Measurements from ENCODE around the gene TECPR2. TPM values are rescaled to one million over a fixed set of nuclear protein-coding genes. Genes with fewer than 3 reads are reported as not detected.
A peak's percentile ranks its signal among the peaks of the same experiment; 100 is the strongest.

TECPR2 gene
- total and polyA plus RNA-seq, 2 of the 13 experiments (the other 11 are each of a cell fraction or from before 2014, with no cell fraction given) = 3.5 to 5.7 TPM

DNA sequence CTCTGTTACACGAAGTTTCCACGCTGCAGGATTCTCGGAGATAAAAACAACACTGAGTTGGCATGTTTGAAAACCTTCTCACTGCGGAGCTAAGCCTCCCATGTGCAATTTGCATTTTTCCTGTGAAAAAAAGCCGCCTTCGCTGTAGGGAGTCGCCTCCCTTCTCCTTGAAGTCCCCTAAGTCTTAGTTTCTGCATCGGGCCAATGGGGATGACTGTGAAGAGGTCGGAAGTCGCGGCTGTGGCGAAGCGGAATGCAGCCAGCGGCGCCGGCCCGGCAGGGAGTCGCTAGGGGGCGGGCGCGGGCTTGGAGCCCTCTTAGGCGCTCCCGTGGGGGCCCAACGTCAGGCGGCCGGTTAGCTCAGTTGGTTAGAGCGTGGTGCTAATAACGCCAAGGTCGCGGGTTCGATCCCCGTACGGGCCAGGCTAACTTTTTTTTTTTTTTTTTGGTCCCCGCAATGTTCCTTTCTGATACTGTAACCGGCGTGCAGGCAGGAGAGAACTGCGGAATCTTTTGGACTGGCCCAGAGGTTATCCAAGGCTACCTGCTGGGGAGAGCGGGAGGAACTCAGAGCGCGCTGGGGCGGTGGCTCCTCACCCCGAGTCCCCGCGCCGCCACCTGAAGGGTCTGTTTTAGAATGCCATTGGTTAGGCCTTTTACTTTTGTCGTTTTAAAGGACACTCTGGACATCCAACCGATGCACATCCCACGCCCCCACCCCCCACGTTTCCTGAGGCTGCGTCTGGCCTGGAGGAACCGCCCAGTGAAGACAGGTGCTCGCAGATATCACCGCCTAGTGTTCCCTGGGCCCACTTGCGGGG lies 45.8 kb upstream of the TECPR2 start (continued):
- TF ChIP-seq, protein P1, sequence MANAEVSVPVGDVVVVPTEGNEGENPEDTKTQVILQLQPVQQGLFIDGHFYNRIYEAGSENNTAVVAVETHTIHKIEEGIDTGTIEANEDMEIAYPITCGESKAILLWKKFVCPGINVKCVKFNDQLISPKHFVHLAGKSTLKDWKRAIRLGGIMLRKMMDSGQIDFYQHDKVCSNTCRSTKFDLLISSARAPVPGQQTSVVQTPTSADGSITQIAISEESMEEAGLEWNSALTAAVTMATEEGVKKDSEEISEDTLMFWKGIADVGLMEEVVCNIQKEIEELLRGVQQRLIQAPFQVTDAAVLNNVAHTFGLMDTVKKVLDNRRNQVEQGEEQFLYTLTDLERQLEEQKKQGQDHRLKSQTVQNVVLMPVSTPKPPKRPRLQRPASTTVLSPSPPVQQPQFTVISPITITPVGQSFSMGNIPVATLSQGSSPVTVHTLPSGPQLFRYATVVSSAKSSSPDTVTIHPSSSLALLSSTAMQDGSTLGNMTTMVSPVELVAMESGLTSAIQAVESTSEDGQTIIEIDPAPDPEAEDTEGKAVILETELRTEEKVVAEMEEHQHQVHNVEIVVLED (CRISPR knock-in tag; IDR thresholded peaks at IDR 0.05; ENCODE audit: borderline replicate concordance) = 0 out of 2 replicates have a peak, but pooled peaks have one; percentile 28
- TF ChIP-seq CBFB (CRISPR knock-in tag; IDR thresholded peaks at IDR 0.05) (peak; percentile 90), SP5 (CRISPR knock-in tag; IDR thresholded peaks at IDR 0.05; ENCODE audit: borderline replicate concordance, low read depth) (no peak; the same call in 1 of the 2 replicates), ZNF644 (CRISPR knock-in tag; IDR thresholded peaks at IDR 0.05; ENCODE audit: low read depth) (no peak), ZNF770 (CRISPR knock-in tag; IDR thresholded peaks at IDR 0.05) (no peak), MTA3 (CRISPR knock-in tag; IDR thresholded peaks at IDR 0.05) (no peak), BRF2 (CRISPR knock-in tag; IDR thresholded peaks at IDR 0.05) (0 out of 2 replicates have a peak, but pooled peaks have one; percentile 6), CBX5 (CRISPR knock-in tag; IDR thresholded peaks at IDR 0.05; ENCODE audit: borderline replicate concordance) (peak; percentile 22; the same call in 1 of the 2 replicates), ZNF652 (CRISPR knock-in tag; IDR thresholded peaks at IDR 0.05; ENCODE audit: borderline replicate concordance, low read depth) (no peak), KLF16 (CRISPR knock-in tag; IDR thresholded peaks at IDR 0.05) (peak in 1 of 2 experiments; percentile 87; a peak in 2 of 4 replicates), SP140L (CRISPR knock-in tag; IDR thresholded peaks at IDR 0.05; ENCODE audit: borderline replicate concordance) (no peak; the same call in 1 of the 2 replicates)
- TF ChIP-seq, protein P2, sequence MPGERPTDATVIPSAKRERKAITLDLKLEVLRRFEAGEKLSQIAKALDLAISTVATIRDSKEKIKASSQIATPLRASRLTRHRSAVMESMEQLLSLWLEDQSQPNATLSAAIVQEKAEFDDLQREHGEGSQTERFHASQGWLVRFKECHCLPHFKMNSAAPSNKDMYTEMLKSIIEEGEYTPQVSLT (CRISPR knock-in tag; IDR thresholded peaks at IDR 0.05; ENCODE audit: borderline replicate concordance, low read depth) = no peak
- TF ChIP-seq, protein P3, sequence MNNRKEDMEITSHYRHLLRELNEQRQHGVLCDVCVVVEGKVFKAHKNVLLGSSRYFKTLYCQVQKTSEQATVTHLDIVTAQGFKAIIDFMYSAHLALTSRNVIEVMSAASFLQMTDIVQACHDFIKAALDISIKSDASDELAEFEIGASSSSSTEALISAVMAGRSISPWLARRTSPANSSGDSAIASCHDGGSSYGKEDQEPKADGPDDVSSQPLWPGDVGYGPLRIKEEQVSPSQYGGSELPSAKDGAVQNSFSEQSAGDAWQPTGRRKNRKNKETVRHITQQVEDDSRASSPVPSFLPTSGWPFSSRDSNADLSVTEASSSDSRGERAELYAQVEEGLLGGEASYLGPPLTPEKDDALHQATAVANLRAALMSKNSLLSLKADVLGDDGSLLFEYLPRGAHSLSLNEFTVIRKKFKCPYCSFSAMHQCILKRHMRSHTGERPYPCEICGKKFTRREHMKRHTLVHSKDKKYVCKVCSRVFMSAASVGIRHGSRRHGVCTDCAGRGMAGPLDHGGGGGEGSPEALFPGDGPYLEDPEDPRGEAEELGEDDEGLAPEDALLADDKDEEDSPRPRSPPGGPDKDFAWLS (CRISPR knock-in tag; IDR thresholded peaks at IDR 0.05; ENCODE audit: borderline replicate concordance) = 0 out of 2 replicates have a peak, but pooled peaks have one; percentile 22
